ENCODE results near the gene DGUOK.

DNA sequence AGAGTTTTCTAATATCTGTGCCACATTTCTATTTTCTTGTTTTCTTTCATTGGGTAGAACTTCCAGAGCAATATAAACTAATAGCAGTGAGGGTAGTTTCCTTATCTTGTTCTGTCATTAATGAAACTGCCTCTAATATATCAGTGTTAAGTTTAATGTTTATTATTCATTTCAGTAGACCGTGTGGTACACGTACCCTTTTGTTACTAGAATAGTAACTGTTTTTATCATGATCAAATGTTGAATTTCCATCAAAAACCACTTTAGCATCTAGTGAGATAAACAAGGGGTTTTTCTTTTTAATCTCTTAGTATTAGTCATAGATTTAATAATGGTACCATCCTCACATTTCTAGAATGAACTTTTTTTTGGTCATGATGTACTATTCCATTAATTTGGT, 16.0 kb downstream of the DGUOK start:
- TF ChIP-seq, protein P1, sequence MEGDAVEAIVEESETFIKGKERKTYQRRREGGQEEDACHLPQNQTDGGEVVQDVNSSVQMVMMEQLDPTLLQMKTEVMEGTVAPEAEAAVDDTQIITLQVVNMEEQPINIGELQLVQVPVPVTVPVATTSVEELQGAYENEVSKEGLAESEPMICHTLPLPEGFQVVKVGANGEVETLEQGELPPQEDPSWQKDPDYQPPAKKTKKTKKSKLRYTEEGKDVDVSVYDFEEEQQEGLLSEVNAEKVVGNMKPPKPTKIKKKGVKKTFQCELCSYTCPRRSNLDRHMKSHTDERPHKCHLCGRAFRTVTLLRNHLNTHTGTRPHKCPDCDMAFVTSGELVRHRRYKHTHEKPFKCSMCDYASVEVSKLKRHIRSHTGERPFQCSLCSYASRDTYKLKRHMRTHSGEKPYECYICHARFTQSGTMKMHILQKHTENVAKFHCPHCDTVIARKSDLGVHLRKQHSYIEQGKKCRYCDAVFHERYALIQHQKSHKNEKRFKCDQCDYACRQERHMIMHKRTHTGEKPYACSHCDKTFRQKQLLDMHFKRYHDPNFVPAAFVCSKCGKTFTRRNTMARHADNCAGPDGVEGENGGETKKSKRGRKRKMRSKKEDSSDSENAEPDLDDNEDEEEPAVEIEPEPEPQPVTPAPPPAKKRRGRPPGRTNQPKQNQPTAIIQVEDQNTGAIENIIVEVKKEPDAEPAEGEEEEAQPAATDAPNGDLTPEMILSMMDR (conservative IDR thresholded peaks at IDR 0.05; ENCODE audit: low read depth, low read length) = no peak
- TF ChIP-seq, protein P2, sequence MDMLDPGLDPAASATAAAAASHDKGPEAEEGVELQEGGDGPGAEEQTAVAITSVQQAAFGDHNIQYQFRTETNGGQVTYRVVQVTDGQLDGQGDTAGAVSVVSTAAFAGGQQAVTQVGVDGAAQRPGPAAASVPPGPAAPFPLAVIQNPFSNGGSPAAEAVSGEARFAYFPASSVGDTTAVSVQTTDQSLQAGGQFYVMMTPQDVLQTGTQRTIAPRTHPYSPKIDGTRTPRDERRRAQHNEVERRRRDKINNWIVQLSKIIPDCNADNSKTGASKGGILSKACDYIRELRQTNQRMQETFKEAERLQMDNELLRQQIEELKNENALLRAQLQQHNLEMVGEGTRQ (IDR thresholded peaks at IDR 0.05; ENCODE audit: low read depth, low read length) = no peak
- TF ChIP-seq POLR2A (IDR thresholded peaks at IDR 0.05; ENCODE audit: low read depth, low read length) (no peak), MXI1 (IDR thresholded peaks at IDR 0.05; ENCODE audit: borderline replicate concordance, low read depth, low read length) (no peak), BHLHE40 (IDR thresholded peaks at IDR 0.05; ENCODE audit: low read depth, low read length) (no peak), RCOR1 (IDR thresholded peaks at IDR 0.05; ENCODE audit: insufficient replicate concordance, low read length) (no peak), SMC3 (IDR thresholded peaks at IDR 0.05; ENCODE audit: low read depth, low read length) (no peak), CEBPB (IDR thresholded peaks at IDR 0.05; ENCODE audit: low read depth, low read length) (no peak)

Measured in IMR-90 (cell line).